HCT116 (cell line): ENCODE measurements around the gene FTCD. TPM values are rescaled to one million over a fixed set of nuclear protein-coding genes. Genes with fewer than 3 reads are reported as not detected.

Experiments
- ATAC-seq: fragments of 200-7000 bp; cut with Tn5 transposase; 2 replicates; pipeline ENCODE4 v1.9.1; 2020; ENCODE audit warnings: mild to moderate bottlenecking, moderate library complexity
- BruUV-seq: library from RNA; stranded (reverse); fragments of 400-500 nt; replicated peaks from 2 replicates; lab custom pipeline; 2021; lab: Mats Ljungman, UMichigan
- CTCF ChIA-PET: fragments of 300-600 bp; sonication (Branson Sonifier 250); formaldehyde crosslinking; loops from one replicate; lab custom pipeline; 2021; ENCODE audit warnings: antibody characterized with exemption; lab: Charles Lee
- POLR2A ChIA-PET: fragments of 300-600, 350-600 bp; sonication (Branson Sonifier 250); formaldehyde crosslinking; loops from one replicate; lab custom pipeline; 2021; ENCODE audit warnings: antibody characterized with exemption; lab: Charles Lee
- RAD21 ChIA-PET, 2 experiments: fragments of 300-600 bp; sonication (Branson Sonifier 250); formaldehyde crosslinking; loops; one replicate each; lab custom pipeline; 2023; ENCODE audit warnings: low total read pairs in 2 of 2; ENCODE audit not compliant: uncharacterized antibody in 2 of 2, unreplicated experiment in 2 of 2, low non-redundant PET in 1 of 2; lab: Charles Lee
- DNase-seq: peaks from one replicate; pipeline ENCODE4 v3.0.0-alpha.2; 2010; ENCODE audit warnings: low read depth, low spot score
- H2AFZ ChIP-seq: fragments of 200-600 bp; shearing (Covaris generic), sonication (generic); 2 replicates; pipeline ENCODE4 v1.6.1; 2017; ENCODE audit warnings: low read depth, mixed run types, mixed read lengths, antibody characterized with exemption, low read length; ENCODE audit not compliant: poor library complexity, severe bottlenecking
- H3K27ac ChIP-seq: 2 replicates; pipeline ENCODE4 v1.5.1; 2012; ENCODE audit warnings: low read depth, low read length
- H3K27me3 ChIP-seq: fragments of 200-600 bp; sonication (generic); 2 replicates; pipeline ENCODE4 v1.6.1; 2016; ENCODE audit warnings: mixed run types, low read length, mixed read lengths; ENCODE audit not compliant: insufficient read depth
- H3K36me3 ChIP-seq, 2 experiments: fragments of 200-500 bp in 1 of 2; fragments of 200-600 bp in 1 of 2; sonication (Bioruptor generic) in 1 of 2; sonication (generic) in 1 of 2; 2 replicates each; pipeline versions ENCODE4 v1.5.1 to v1.6.1; 2014 to 2016; ENCODE audit warnings: low read length in 2 of 2, inconsistent platforms in 1 of 2, mixed read lengths in 1 of 2, mixed run types in 1 of 2; ENCODE audit not compliant: insufficient read depth in 2 of 2, control insufficient read depth in 1 of 2
- H3K4me1 ChIP-seq, 2 experiments: fragments of 200-600 bp in 1 of 2; sonication (generic) in 1 of 2; 2 replicates each; pipeline versions ENCODE4 v1.5.1 to v1.6.1; 2012 to 2017; ENCODE audit warnings: low read length in 2 of 2, inconsistent platforms in 1 of 2, mild to moderate bottlenecking in 1 of 2, mixed read lengths in 1 of 2, mixed run types in 1 of 2, moderate library complexity in 1 of 2; ENCODE audit not compliant: insufficient read depth in 2 of 2, control insufficient read depth in 1 of 2
- H3K4me2 ChIP-seq: fragments of 200-600 bp; sonication (generic); 2 replicates; pipeline ENCODE4 v1.6.1; 2017; ENCODE audit warnings: mixed run types, low read length, mixed read lengths
- H3K4me3 ChIP-seq, 2 experiments: fragments of 200-600 bp in 1 of 2; sonication (generic) in 1 of 2; replicated peaks in 1 of 2; 2 replicates each; pipeline ENCODE4 v1.5.1; 2011 to 2016; ENCODE audit warnings: low read length in 2 of 2, control low read depth in 1 of 2, low read depth in 1 of 2, mild to moderate bottlenecking in 1 of 2, mixed read lengths in 1 of 2, mixed run types in 1 of 2
- H3K79me2 ChIP-seq: fragments of 200-600 bp; sonication (generic); 2 replicates; pipeline ENCODE4 v1.6.1; 2017; ENCODE audit warnings: mild to moderate bottlenecking, mixed run types, low read length, moderate library complexity, mixed read lengths; ENCODE audit not compliant: insufficient read depth
- H3K9ac ChIP-seq: fragments of 200-600 bp; sonication (generic); 2 replicates; pipeline ENCODE4 v1.6.1; 2016; ENCODE audit warnings: low read length, mixed read lengths
- H3K9me2 ChIP-seq: fragments of 200-600 bp; sonication (generic), shearing (Covaris generic); 2 replicates; pipeline ENCODE4 v1.6.1; 2017; ENCODE audit warnings: mixed run types, mild to moderate bottlenecking, moderate library complexity; ENCODE audit not compliant: insufficient read depth
- H3K9me3 ChIP-seq, 2 experiments: fragments of 200-500 bp in 1 of 2; fragments of 200-600 bp in 1 of 2; sonication (Bioruptor generic) in 1 of 2; sonication (generic) in 1 of 2; 2 replicates each; pipeline ENCODE4 v1.6.1; 2014 to 2017; ENCODE audit warnings: low read length in 2 of 2, mixed read lengths in 2 of 2, inconsistent platforms in 1 of 2, low read depth in 1 of 2, mild to moderate bottlenecking in 1 of 2, mixed run types in 1 of 2, moderate library complexity in 1 of 2; ENCODE audit not compliant: control insufficient read depth in 1 of 2, insufficient read depth in 1 of 2
- H4K20me1 ChIP-seq: fragments of 200-600 bp; sonication (generic), shearing (Covaris generic); 2 replicates; pipeline ENCODE4 v1.6.1; 2017; ENCODE audit warnings: mixed run types, mild to moderate bottlenecking, moderate library complexity; ENCODE audit not compliant: insufficient read depth
- CBX3 ChIP-seq: IDR thresholded peaks from 2 replicates; pipeline ENCODE4 v1.6.1; 2012; ENCODE audit warnings: low read depth
- CEBPB ChIP-seq: IDR thresholded peaks from 2 replicates; pipeline ENCODE4 v1.6.1; 2012; ENCODE audit warnings: low read depth
- EGR1 ChIP-seq: IDR thresholded peaks from 2 replicates; pipeline ENCODE4 v1.6.1; 2012; ENCODE audit warnings: low read depth
- ELF1 ChIP-seq: IDR thresholded peaks from 2 replicates; pipeline ENCODE4 v1.6.1; 2012; ENCODE audit warnings: low read depth, borderline replicate concordance
- EZH2 ChIP-seq: fragments of 200-600 bp; sonication (generic); IDR thresholded peaks from 2 replicates; pipeline ENCODE4 v1.6.1; 2017; ENCODE audit warnings: antibody characterized with exemption, mixed run types
- EZH2phosphoT487 ChIP-seq: fragments of 200-600 bp; IDR thresholded peaks from 2 replicates; pipeline ENCODE4 v1.6.1; 2018; ENCODE audit warnings: antibody characterized with exemption, borderline replicate concordance
- FOSL1 ChIP-seq: IDR thresholded peaks from 2 replicates; pipeline ENCODE4 v1.6.1; 2012; ENCODE audit warnings: low read depth
- JUND ChIP-seq: IDR thresholded peaks from 2 replicates; pipeline ENCODE4 v1.6.1; 2012
- POLR2A ChIP-seq: IDR thresholded peaks from 2 replicates; pipeline ENCODE4 v1.7.0; 2011; ENCODE audit warnings: borderline replicate concordance; ENCODE audit not compliant: insufficient read depth, insufficient read length; ENCODE audit errors: extremely low read depth
- POLR2AphosphoS5 ChIP-seq: IDR thresholded peaks from 2 replicates; pipeline ENCODE4 v1.6.1; 2011; ENCODE audit warnings: mild to moderate bottlenecking, low read depth, low read length, moderate library complexity
- RAD21 ChIP-seq: IDR thresholded peaks from 2 replicates; pipeline ENCODE4 v1.6.1; 2012; ENCODE audit warnings: low read depth, mild to moderate bottlenecking
- SP1 ChIP-seq: IDR thresholded peaks from 2 replicates; pipeline ENCODE4 v1.6.1; 2012; ENCODE audit warnings: low read depth
- SRF ChIP-seq: IDR thresholded peaks from 2 replicates; pipeline ENCODE4 v1.6.1; 2012; ENCODE audit warnings: low read depth
- TCF7L2 ChIP-seq: IDR thresholded peaks from 2 replicates; pipeline ENCODE4 v1.7.0; 2011; ENCODE audit warnings: borderline replicate concordance, inconsistent platforms; ENCODE audit not compliant: insufficient read depth, insufficient read length; ENCODE audit errors: extremely low read depth
- YY1 ChIP-seq: IDR thresholded peaks from 2 replicates; pipeline ENCODE4 v1.6.1; 2011; ENCODE audit warnings: low read length, low read depth, moderate library complexity, mild to moderate bottlenecking; ENCODE audit not compliant: insufficient replicate concordance; ENCODE audit errors: extremely low read depth
- ZBTB33 ChIP-seq: IDR thresholded peaks from 2 replicates; pipeline ENCODE4 v1.6.1; 2011; ENCODE audit warnings: mild to moderate bottlenecking, low read length, moderate library complexity; ENCODE audit not compliant: insufficient replicate concordance; ENCODE audit errors: extremely low read depth
- ZFX ChIP-seq: fragments of 450-650 bp; IDR thresholded peaks from 2 replicates; pipeline ENCODE4 v1.6.1; 2017
- ZNF274 ChIP-seq: fragments of 200-500 bp; sonication (Bioruptor generic); IDR thresholded peaks from 2 replicates; pipeline ENCODE4 v1.6.1; 2014; ENCODE audit warnings: mild to moderate bottlenecking, low read depth, low read length, inconsistent platforms
- intact Hi-C: fragments of 100-400 bp; cut with micrococcal nuclease; formaldehyde crosslinking; loops from 2 replicates; pipeline ENCODE4 v1.10.0; 2022
- total RNA-seq: library from RNA; stranded (reverse); gene quantifications from one replicate; pipeline ENCODE4 v1.2.1, GENCODE V29; 2021; ENCODE audit not compliant: unreplicated experiment
- TF ChIP-seq, protein P1 (sequence below), 3 experiments: fragments of 200-600 bp in 1 of 3; sonication (generic) in 1 of 3; IDR thresholded peaks in 2 of 3; conservative IDR thresholded peaks in 1 of 3; 2 replicates each; pipeline ENCODE4 v1.5.1; 2012 to 2017; ENCODE audit warnings: low read depth in 2 of 3, low read length in 2 of 3, antibody characterized with exemption in 1 of 3, borderline replicate concordance in 1 of 3, control low read depth in 1 of 3, mild to moderate bottlenecking in 1 of 3, mixed read lengths in 1 of 3, mixed run types in 1 of 3, moderate library complexity in 1 of 3; ENCODE audit not compliant: insufficient read depth in 1 of 3
- TF ChIP-seq, protein P2 (sequence below): IDR thresholded peaks from 2 replicates; pipeline ENCODE4 v1.6.1; 2012

Gene FTCD
- total RNA-seq, 1 experiment from 2014 or later: 2.5 TPM

- no TSS peak for BruUV-seq
- Histone ChIP-seq H2AFZ (no peak overlapping the region), H4K20me1 (no peaks in the 10 kb centered on the region), H3K4me2 (no peak overlapping the region), H3K4me1 (no peaks in the 10 kb centered on the region), H3K36me3 (no peaks in the 10 kb centered on the region), H3K9me3 (no peaks in the 10 kb centered on the region), H3K9me2 (no peaks in the 10 kb centered on the region), H3K79me2 (no peaks in the 10 kb centered on the region), H3K4me3 (no peak overlapping the region), H3K9ac (no peak overlapping the region), H3K27me3 (no peaks in the 10 kb centered on the region), H3K27ac (no peak overlapping the region)
- POLR2A ChIA-PET: no interaction called here
- no peak for TF ChIP-seq RAD21
- no peak for TF ChIP-seq FOSL1
- TF ChIP-seq EZH2phosphoT487: no peak
- TF ChIP-seq, protein P1, sequence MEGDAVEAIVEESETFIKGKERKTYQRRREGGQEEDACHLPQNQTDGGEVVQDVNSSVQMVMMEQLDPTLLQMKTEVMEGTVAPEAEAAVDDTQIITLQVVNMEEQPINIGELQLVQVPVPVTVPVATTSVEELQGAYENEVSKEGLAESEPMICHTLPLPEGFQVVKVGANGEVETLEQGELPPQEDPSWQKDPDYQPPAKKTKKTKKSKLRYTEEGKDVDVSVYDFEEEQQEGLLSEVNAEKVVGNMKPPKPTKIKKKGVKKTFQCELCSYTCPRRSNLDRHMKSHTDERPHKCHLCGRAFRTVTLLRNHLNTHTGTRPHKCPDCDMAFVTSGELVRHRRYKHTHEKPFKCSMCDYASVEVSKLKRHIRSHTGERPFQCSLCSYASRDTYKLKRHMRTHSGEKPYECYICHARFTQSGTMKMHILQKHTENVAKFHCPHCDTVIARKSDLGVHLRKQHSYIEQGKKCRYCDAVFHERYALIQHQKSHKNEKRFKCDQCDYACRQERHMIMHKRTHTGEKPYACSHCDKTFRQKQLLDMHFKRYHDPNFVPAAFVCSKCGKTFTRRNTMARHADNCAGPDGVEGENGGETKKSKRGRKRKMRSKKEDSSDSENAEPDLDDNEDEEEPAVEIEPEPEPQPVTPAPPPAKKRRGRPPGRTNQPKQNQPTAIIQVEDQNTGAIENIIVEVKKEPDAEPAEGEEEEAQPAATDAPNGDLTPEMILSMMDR (IDR thresholded peaks at IDR 0.05 in 2 of 3, conservative IDR thresholded peaks at IDR 0.05 in 1 of 3; ENCODE audit: borderline replicate concordance in 1 of 3, insufficient read depth in 1 of 3, low read depth in 2 of 3, low read length in 2 of 3): no peak
- no peak for TF ChIP-seq ZNF274
- TF ChIP-seq CBX3: no peak
- no peak for TF ChIP-seq ELF1
- TF ChIP-seq CEBPB: no peak
- no peak for ATAC-seq
- CTCF ChIA-PET: no interaction called here
- DNase-seq: no peak
- intact Hi-C loops: no loop called here
- RAD21 ChIA-PET: no interaction called here
Observed at GRCh38 chr21:46088189-46088588, 67.2 kb downstream of the FTCD start.

DNA sequence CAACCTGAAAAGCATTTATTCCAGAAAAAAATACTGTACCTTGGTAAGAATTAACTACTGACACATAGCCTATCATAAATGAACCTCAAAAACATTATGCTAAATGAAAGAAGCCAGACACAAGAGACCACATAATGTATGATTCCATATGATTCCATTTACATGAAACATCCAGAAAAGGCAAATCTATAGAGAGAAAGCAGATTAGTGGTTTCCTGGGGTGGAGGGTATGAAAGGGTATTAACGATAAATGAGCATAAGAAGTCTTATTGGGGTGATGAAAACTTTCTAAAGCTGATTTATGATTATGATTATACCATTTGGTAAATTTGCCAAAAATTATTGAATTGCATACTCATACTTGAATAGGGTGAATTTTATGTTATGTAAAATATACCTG lies 67.7 kb downstream of the FTCD start:
- H3K4me3 ChIP-seq: no peak overlapping the region
- no peaks in the 10 kb centered on the region for H4K20me1 ChIP-seq
- no peaks in the 10 kb centered on the region for H3K36me3 ChIP-seq
- no peak overlapping the region for H2AFZ ChIP-seq
- no peaks in the 10 kb centered on the region for H3K27me3 ChIP-seq
- intact Hi-C loops: no loop called here
- no peak overlapping the region for H3K4me2 ChIP-seq
- H3K27ac ChIP-seq: no peak overlapping the region
- ATAC-seq (no peak), DNase-seq (no peak)
- no TSS peak for BruUV-seq
- H3K9me3 ChIP-seq: no peaks in the 10 kb centered on the region
- TF ChIP-seq ZBTB33 (no peak), JUND (no peak), CEBPB (no peak), CBX3 (no peak), TCF7L2 (no peak), ZFX (no peak), FOSL1 (no peak), POLR2AphosphoS5 (no peak), SP1 (no peak), EZH2phosphoT487 (no peak), YY1 (no peak), EZH2 (no peak), POLR2A (no peak), EGR1 (no peak), SRF (no peak), ZNF274 (no peak)
- TF ChIP-seq, protein P2, sequence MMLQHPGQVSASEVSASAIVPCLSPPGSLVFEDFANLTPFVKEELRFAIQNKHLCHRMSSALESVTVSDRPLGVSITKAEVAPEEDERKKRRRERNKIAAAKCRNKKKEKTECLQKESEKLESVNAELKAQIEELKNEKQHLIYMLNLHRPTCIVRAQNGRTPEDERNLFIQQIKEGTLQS: no peak
- H3K9me2 ChIP-seq: no peaks in the 10 kb centered on the region
- H3K4me1 ChIP-seq: no peaks in the 10 kb centered on the region
- ChIA-PET CTCF (no interaction called here), RAD21 (no interaction called here), POLR2A (no interaction called here)
- no peak overlapping the region for H3K9ac ChIP-seq
- no peaks in the 10 kb centered on the region for H3K79me2 ChIP-seq
